ENCODE data around the gene GRM3. TPM values are rescaled to one million over a fixed set of nuclear protein-coding genes. Genes with fewer than 3 reads are reported as not detected.

The GRM3 gene
- total RNA-seq, 1 experiment from 2014 or later = not detected

DNA sequence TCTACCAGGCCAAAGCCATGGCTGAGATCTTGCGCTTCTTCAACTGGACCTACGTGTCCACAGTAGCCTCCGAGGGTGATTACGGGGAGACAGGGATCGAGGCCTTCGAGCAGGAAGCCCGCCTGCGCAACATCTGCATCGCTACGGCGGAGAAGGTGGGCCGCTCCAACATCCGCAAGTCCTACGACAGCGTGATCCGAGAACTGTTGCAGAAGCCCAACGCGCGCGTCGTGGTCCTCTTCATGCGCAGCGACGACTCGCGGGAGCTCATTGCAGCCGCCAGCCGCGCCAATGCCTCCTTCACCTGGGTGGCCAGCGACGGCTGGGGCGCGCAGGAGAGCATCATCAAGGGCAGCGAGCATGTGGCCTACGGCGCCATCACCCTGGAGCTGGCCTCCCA, 142.7 kb downstream of the GRM3 start:
- no peak for DNase-seq (ENCODE audit: low read depth)

DNA sequence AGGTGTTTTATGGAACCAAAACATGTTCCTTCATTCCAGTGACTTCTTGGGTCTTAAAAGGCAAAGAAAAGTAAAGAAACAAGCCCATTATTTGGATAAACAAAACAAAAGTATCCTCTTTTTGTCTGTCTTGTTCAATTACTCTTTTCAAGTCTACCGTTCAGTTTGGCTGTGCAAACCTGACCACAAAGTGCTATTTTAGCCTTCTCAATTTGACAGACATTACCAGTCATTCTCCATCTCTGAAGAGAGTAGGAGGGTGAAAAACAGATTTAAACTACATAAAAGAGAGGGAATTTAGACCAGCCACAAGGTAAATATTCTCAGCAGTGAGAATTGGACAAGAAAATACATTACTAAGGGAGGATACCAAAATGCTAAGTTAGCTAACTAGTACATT, 145.2 kb downstream of the GRM3 start:
- DNase-seq (ENCODE audit: low read depth) = no peak

DNA sequence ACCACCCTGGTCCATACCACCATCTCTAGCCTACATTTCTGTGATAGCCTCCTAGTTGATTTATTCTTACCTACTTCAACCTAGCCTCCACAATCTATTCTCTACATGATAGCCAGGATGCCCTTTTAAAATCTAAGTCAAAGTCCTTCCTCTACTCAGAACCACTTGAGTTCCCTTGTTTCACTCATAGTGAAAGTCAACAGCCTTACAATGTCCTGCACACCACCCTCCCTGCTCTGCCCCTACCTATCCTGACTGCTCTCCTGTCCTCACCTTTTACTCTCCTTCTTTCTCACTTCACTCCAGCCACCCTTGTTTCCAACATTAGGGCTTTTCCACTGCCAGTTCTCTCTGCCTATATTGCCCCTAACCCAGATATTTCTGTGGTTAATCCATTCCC, 146.7 kb downstream of the GRM3 start:
- no peak for DNase-seq (ENCODE audit: low read depth)

DNA sequence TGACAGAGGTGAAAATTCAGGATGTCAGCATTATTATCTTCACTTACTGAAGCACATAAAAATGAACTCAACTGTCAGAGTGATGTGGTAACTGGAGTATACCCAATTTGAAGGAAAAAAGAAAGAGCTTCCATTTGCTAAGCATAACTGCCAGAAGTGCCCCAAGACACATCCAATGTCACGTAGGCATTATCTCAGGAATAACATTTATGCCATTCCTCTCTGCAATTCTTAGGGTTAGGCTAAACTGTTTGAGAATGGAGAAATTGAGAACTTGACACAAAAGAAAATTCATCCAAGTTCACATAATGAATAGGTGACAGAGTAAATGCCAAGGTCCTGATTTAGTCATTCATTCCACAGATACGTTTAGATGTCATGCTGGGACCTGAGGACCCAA, 148.6 kb downstream of the GRM3 start:
- DNase-seq (ENCODE audit: low read depth) = no peak

DNA sequence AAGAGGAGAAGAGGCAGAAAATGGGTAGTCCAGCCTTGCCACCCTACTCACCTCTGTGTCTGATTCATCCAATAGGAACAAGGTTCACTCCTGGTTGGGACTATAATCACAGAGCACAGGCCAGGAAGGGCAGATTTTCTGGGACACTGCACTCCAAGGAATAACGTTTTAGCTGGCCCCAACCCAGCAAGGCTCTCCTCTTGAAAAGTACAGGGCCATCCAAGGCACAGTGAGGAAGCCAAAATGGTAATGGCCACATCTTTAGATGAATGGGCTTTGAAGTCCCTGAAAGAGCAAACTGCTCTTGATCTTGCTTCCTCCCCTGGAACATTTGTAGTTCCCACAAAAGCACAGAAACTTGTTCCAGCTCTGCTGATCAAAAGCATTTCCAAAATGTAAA, 149.4 kb downstream of the GRM3 start:
- DNase-seq (ENCODE audit: low read depth) = no peak

DNA sequence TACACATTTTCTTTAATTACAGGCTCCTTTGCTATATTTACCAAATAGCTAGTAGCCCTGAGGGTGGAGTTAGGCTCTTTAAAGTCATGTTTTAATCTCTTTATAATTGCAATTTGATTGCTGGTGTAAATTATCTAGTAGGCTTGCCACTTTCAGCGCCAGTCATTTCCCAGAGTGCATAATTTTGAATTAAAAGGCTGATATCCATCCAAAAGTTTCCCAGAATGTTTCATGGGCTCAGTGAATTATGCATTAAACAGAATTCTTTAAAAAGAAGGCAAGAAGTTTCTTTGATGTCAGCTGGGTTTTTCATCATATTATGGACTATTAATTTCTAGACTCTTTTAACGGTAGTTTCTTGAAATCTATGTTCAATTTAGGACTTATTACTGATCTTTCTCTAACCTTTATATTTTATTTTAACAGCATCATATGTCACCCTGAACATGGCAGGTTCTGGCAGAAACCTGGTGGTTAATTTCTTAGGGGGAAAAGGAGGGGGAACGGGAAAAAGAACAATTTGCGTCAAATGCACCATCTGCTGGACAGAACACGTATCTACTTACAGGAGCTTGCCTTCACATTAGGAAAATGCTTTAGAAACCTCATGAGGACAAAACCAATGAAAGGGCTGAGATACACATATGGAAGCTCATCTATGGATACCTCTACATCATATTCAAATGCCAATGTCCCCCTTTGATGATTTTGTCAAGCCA, 171.1 kb downstream of the GRM3 start:
- DNase-seq (ENCODE audit: low read depth) = no peak

DNA sequence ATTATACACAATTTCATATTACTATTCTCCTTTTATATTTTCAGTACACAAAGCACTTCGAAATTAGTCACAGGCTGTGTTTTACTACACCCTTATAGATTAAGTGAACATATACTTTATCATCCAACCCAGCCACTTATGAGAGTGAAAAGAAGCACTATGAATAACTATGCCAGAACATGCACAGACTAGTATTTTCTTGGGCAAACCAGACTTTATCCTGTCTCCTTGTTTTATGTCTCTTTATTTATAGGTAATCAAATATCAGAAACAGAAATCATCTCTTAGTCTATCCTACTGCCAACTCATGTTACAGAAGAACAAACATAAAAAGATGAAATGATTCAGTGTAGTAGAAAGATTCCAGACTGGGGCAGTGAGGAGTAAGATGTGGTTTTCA, 171.8 kb downstream of the GRM3 start:
- DNase-seq (ENCODE audit: low read depth) = no peak

DNA sequence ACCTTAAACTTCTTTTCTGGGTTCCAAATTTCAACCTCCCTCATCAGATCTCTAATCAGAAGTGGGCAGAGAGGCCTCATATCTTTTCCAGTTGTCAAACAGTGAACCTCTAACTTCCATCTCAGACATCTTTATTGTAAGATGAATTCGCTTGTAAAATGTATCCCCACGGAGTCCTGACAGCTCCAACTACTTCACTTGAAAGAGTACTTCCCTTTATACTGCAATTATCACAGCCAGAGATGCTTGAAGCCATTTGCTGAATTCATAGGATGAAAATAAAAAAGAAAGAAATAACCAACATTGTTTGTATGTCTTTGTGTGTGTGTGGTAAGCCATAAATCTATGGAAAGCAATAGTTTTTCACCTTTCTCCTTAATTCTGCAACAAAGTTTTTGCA, 175.2 kb downstream of the GRM3 start:
- DNase-seq (ENCODE audit: low read depth) = no peak

DNA sequence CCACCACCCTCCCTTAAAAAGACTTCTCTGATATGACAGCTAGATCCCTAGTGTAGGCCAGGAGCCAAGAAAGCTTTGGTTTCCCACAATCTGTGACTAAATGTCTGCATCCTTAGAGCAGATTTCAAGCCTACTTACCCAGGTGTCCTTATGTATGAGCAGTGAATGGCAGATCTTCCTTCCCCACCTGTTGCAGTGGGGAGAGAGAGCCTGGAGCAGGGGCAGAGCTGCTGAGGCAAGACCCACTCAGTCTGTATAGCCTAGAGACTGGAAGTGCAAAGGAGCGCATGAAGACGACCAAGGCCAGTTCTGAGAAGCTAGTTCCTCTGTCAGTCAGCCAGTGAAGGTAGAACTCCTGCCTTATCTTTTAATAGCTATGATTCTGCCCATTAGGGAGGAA, 180.1 kb downstream of the GRM3 start:
- DNase-seq (ENCODE audit: low read depth) = no peak

DNA sequence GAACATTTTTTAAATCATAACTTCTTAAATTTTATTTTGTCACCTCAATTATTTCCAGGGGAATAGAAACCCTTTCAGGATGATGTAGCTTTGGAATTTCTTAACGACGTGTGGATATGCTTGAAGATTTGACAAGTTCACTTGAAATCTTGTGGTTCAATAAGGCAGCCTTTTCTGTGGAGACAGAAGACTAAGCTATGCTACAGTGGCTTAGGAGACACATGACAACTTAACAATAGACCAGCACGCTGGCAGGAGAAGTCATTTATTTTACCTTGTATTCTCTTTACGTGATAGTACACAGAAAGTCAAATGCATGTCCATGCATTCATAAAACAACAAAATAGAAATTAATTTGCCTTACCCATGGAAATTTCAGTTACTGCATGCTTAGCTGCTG, 181.6 kb downstream of the GRM3 start:
- no peak for DNase-seq (ENCODE audit: low read depth)

DNA sequence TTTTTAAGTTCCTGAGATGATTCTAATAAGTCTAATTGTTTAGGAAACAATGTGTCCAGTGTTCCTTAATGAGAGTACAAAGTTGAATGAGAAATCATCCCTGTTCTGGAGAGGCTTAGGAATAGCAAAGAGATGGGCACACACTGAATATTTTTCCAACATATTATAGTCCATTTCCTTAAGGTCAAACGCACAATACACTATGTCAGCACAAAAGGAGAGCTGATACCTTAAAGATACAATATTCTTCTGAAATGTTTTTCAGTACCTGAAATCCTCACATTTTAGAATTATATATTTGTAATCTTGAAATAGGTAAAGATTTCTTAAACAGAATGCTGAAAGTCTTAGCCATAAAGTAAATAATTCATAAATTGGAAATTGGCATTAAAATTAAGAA, 183.2 kb downstream of the GRM3 start:
- DNase-seq (ENCODE audit: low read depth) = no peak

DNA sequence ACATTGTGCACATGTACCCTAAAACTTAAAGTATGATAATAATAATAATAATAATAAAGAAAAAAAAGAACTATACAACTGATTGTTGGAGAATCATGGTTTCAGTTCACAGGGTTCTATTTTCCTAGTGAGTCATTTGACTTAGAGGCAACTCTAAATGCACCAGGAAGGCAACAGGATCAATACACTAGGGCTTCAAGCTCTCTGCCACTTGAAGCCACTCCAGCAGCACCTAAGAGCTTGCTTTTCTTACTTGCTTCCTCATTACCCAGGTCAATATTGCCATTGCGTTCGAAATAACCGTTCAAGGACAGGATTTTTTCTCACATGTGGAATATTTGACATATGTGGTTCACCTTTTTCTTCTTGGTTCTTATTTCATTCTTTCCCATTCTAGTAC, 189.7 kb downstream of the GRM3 start:
- DNase-seq (ENCODE audit: low read depth) = no peak

DNA sequence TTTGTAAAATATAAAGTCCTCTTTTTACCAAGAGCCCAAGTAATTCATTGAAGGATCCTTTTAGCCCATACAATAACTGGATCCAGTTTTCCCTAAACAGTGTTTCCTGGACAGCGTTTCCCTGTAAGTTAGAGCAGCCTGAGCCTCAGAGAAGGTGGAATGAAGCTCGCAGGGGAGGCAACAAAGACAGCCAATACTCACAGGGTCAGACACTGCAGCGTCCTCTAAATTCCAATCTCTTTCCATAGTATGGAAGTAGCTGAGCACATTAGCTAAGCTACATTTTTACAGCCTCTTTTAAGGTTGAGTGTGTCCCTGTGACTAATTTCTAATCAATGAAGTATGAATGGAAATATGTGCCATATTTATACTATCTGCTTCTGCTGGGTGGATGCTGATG, 193.5 kb downstream of the GRM3 start:
- DNase-seq (ENCODE audit: low read depth) = no peak

DNA sequence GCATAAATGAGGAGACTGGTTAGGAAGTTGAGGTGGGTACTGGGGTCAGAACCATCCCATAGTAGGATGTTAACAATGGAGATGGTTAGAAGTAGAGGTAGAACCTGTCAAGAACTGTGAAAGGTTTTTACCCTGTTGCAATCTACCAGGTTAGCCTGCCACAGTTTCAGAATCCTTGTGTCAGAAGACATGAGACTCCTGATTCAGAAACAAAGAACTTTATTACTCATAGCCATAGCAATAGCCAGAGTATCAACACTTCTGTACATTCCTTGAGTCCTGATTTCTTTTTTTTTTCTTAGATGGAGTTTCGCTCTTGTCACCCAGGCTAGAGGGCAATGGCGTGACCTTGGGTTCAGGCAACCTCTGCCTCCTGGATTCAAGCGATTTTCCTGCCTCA, 200.9 kb downstream of the GRM3 start:
- DNase-seq (ENCODE audit: low read depth) = no peak

DNA sequence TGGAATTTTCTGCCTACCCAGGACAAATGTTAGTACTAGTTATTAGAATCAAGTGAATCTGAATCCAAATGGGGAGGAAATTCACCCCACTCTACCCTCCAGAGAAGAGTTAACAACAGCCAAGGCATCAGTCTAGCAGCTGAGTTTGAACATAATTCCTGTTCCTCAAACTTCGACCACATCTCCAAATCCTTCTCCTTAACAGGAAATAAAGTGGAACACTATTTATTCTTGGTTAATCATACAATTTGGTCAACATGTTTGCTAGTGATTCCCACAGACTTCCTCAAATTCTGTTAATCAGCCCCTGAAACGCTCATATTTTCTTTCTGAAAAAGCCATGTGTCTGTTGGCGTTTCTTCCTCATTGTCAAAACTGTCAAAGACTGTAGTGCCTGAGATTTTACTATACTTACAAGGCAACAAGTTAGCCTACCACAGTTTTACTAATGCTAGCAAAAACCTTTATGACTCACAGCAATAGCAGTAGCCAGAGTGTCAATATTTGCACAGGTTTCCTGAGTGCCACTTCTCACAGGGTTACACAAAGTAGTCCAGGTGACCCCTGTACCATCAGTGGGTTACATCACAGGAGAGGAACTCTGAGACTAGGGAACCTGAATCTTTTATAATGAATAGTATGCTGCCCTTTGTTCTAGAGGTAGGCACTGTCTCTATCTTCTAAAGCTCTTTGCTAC, 202.9 kb downstream of the GRM3 start:
- no peak for DNase-seq (ENCODE audit: low read depth)

DNA sequence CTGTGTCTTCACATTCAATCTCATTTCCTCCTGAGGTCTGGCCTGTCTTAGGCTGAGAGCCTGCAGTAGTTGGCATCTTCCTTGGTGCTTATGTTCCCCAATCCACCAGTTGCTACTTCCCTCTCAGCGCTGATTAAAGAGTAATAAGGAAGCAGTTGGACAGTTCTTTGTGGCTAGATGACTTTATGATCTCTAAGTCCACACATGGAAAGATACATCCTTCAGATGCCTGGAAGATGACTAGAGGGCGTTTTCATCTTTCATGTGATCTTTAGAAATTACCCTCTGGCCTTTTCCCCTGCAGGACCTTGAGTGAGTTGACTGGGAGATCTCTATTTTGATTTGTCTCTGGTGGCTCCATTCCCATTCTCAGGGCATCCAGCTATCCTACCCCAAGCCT, 204.5 kb downstream of the GRM3 start:
- DNase-seq (ENCODE audit: low read depth) = no peak

DNA sequence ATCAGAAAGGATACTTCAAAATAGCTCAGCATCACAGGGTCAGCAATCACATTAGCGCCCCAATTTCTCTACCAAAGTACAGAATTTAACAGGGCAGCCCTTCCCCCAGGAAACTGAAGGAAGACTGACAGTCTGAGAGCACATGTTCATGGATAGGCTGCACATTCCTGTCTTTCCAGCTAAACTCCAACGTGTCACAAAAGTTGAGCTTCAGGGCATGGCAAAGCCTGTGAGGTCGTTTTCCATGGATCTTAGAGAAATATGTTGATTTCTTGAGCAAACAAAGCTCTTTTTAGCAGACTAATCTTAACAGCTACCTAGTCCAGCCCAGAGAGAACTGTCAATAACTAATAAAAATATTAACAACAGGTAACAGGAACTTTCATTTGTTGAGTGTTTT, 207.9 kb downstream of the GRM3 start:
- no peak for DNase-seq (ENCODE audit: low read depth)

DNA sequence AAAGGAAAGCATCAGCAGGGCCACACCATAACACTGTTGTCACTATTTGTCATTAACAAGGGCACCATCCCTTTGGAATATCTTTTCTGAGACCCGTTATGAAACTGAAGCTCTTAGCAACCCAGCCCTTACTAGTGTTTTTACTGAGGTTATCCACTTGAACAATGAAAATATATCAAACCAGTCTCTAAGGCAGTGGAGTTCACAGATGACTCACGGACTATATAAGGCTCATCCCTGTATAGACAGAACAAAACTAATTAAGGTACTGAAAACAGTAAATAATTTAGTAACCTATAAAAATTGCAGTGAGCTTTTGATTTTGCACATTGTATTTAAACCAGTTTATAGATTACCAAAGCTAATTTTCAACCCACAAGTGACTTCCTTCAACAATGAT, 219.7 kb downstream of the GRM3 start:
- no peak for DNase-seq (ENCODE audit: low read depth)

DNA sequence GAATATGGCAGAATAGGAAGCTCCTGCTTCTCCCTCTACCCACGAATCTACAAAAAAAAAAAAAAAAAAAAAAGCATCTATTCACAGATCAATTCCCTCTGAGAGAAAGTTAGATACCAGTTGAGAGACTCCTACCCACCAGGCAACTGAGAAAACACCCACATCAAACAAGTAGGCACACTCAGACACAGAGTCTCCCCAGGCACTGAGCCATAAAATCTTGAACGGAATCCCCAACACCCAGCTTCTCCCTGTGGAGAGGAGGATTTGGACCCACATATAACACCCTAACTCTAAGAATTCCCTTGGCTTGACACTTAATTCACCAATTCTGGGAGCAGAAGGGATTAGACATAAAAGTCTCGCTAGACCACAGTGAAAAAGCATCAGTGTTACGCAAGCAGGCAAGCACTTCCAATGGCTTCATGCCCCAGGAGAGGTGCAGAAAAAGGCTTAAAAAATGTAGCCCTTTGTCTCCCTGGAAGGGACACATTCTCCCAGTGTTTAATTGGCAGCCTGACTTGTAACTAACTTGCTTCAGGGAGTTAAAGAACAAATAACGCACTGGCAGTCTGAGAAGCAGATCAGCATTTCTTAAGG, 223.6 kb downstream of the GRM3 start:
- DNase-seq (ENCODE audit: low read depth) = no peak

DNA sequence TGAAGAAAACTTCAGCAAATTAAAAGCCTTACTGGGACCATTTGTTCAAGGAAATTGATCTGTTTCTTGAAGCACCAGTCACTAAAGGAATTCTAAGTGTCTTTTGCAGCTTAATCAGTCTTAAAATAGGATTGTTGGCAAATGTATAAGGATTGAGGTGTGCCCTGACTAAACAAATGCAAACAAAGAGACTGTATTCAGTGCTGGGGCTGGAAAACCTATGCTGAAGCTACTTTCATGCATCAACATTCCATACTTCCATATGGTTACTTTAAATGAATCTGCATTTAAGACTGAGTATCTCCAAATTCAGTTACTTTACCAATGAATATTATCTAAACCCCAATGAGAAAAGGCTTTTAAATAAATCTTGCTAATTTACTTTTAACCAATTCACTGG, 232.4 kb downstream of the GRM3 start:
- DNase-seq (ENCODE audit: low read depth) = no peak

DNA sequence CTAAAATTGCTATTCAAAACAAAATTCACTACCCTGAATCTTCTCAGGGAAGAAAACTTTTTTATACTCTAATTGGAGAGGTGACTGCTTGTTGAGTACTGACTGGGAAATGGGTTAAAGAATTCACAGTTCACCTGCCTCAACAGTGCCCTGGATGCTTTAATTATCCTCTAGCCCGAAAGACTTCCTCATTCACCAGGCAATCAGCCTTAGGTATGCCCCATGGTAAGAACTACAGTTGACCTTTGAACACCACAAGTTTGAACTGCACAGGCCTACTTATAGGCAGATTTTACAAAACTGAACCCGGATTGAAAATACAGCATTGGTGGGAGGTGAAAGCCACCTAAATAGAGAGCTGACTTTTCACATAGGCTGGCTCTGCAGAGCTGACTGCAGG, 240.4 kb downstream of the GRM3 start:
- no peak for DNase-seq (ENCODE audit: low read depth)

DNA sequence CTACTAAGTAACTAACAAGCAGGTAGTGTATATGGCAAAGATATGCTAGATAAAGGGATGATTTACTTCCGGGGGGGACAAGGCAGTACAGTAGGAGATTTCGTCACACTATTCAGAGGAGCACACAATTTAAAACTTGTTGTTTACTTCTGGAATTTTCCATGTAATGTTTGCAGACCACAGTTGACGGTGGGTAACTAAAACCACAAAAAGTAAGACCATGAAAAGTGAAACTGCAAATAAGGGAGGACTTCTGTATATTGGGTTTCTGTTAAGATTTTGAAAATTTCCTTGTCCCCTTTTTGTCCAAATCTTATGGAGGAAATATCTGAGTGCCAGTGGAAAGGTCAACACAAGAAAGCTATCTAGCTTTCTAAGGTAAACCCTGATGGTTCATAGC, 245.8 kb downstream of the GRM3 start:
- DNase-seq (ENCODE audit: low read depth) = no peak

DNA sequence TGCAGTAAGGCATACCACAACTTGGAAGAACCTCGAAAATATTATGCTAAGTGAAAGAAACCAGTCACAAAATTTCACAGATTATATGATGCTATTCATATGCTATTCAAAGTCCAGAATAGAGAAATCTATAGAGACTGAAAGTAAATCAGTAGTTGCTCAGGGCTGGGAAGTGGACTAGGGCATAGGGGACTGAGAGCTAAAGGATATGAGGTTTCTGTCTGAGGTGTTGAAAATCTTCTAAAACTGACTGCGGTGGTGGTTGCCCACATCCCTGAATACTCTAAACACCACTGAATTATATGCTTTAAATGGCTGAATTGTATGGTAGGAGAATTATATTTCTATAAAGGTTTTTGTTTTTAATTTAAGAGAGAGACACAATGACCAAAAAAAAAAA, 254.5 kb downstream of the GRM3 start:
- no peak for DNase-seq (ENCODE audit: low read depth)

DNA sequence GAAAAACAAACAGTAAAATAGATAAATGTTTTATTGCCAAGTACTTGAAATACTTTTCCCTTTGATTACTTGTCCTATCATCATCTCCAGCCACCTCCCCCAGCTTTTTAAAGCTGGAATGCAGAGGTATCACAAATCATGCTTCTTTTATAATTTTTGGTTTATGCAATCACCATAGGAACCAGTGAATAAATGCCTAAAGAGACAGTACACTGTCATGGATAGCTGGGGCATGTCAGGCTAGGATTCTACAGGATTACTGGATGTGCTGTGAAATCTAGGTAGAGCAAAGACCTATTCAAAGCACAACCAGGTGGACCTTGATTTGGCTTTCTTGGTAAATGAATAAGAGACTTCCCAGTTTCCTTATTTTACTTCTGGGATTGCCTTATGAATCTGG, 257.2 kb downstream of the GRM3 start:
- DNase-seq (ENCODE audit: low read depth) = no peak

All from M059J (cell line).